SK-N-SH (cell line): ENCODE measurements around the gene TMEM244. TPM values are rescaled to one million over a fixed set of nuclear protein-coding genes. Genes with fewer than 3 reads are reported as not detected.

Source experiments
- CTCF ChIA-PET: fragments of 300-600, 350-600 bp; formaldehyde crosslinking; extraction: SDS; loops from one replicate; lab custom pipeline; 2021; lab: Yijun Ruan, JAX
- POLR2A ChIA-PET: fragments of 350-600 bp; sonication (Branson Sonifier 250); formaldehyde crosslinking; extraction: SDS; loops from one replicate; lab custom pipeline; 2020; ENCODE audit warnings: antibody characterized with exemption, inconsistent platforms; lab: Yijun Ruan, JAX
- DNase-seq: peaks from one replicate; pipeline ENCODE4 v3.0.0; 2012
- H2AFZ ChIP-seq: fragments of 200-600 bp; sonication (generic); 2 replicates; pipeline ENCODE4 v1.8.1; 2016; ENCODE audit warnings: antibody characterized with exemption, mild to moderate bottlenecking, low read depth
- H3F3A ChIP-seq: fragments of 200-600 bp; sonication (generic); replicated peaks from 2 replicates; pipeline ENCODE3; 2016; ENCODE audit warnings: antibody characterized with exemption, mild to moderate bottlenecking; ENCODE audit not compliant: insufficient read depth
- H3K27ac ChIP-seq, 2 experiments: fragments of 200-500 bp in 1 of 2; fragments of 200-600 bp in 1 of 2; sonication (Bioruptor generic) in 1 of 2; sonication (generic), shearing (Covaris generic) in 1 of 2; 2 replicates each; pipeline versions ENCODE4 v1.5.1 to v1.6.1; 2014 to 2016; ENCODE audit warnings: low read depth in 2 of 2, inconsistent platforms in 1 of 2, low read length in 1 of 2, mild to moderate bottlenecking in 1 of 2, mixed read lengths in 1 of 2
- H3K27me3 ChIP-seq: fragments of 200-600 bp; sonication (generic), shearing (Covaris generic); 2 replicates; pipeline ENCODE4 v1.6.1; 2016; ENCODE audit warnings: mixed run types; ENCODE audit not compliant: insufficient read depth
- H3K36me3 ChIP-seq, 2 experiments: fragments of 200-500 bp in 1 of 2; fragments of 200-600 bp in 1 of 2; sonication (Bioruptor generic) in 1 of 2; sonication (generic) in 1 of 2; replicated peaks in 1 of 2; 2 replicates each; pipeline versions ENCODE3 to v1.5.1; 2014 to 2016; ENCODE audit warnings: low read length in 1 of 2, mild to moderate bottlenecking in 1 of 2; ENCODE audit not compliant: insufficient read depth in 2 of 2, control insufficient read depth in 1 of 2
- H3K4me1 ChIP-seq, 2 experiments: fragments of 200-500 bp in 1 of 2; fragments of 200-600 bp in 1 of 2; sonication (Bioruptor generic) in 1 of 2; sonication (generic), shearing (Covaris generic) in 1 of 2; 2 replicates each; pipeline versions ENCODE4 v1.5.1 to v1.6.1; 2014 to 2016; ENCODE audit warnings: low read depth in 1 of 2, low read length in 1 of 2, mixed run types in 1 of 2; ENCODE audit not compliant: insufficient read depth in 2 of 2, control insufficient read depth in 1 of 2
- H3K4me2 ChIP-seq: fragments of 200-600 bp; sonication (generic), shearing (Covaris generic); 2 replicates; pipeline ENCODE4 v1.6.1; 2017; ENCODE audit warnings: mixed run types
- H3K4me3 ChIP-seq, 2 experiments: fragments of 200-500 bp in 1 of 2; fragments of 200-600 bp in 1 of 2; sonication (Bioruptor generic) in 1 of 2; sonication (generic), shearing (Covaris generic) in 1 of 2; 2 replicates each; pipeline versions ENCODE4 v1.5.1 to v1.8.1; 2014 to 2016; ENCODE audit warnings: low read depth in 2 of 2, inconsistent platforms in 1 of 2, low read length in 1 of 2, mild to moderate bottlenecking in 1 of 2, mixed read lengths in 1 of 2, moderate library complexity in 1 of 2
- H3K79me2 ChIP-seq: fragments of 200-600 bp; sonication (generic); 2 replicates; pipeline ENCODE4 v1.8.1; 2017; ENCODE audit warnings: mild to moderate bottlenecking; ENCODE audit not compliant: insufficient read depth
- H3K9ac ChIP-seq: fragments of 200-600 bp; sonication (generic); 2 replicates; pipeline ENCODE4 v1.6.1; 2017; ENCODE audit warnings: mixed run types
- H3K9me2 ChIP-seq: fragments of 200-600 bp; sonication (generic); 2 replicates; pipeline ENCODE4 v1.6.1; 2017; ENCODE audit warnings: mixed run types
- H3K9me3 ChIP-seq: fragments of 200-600 bp; sonication (generic); 2 replicates; pipeline ENCODE4 v1.6.1; 2017; ENCODE audit warnings: mixed run types, mild to moderate bottlenecking, moderate library complexity
- H4K20me1 ChIP-seq: fragments of 200-600 bp; sonication (generic); 2 replicates; pipeline ENCODE4 v1.6.1; 2017; ENCODE audit warnings: mild to moderate bottlenecking, mixed run types; ENCODE audit not compliant: insufficient read depth
- ELF1 ChIP-seq: IDR thresholded peaks from 2 replicates; pipeline ENCODE4 v1.4.0; 2012
- EP300 ChIP-seq, 2 experiments: IDR thresholded peaks; 2 replicates each; pipeline versions ENCODE4 v1.4.0 to v1.6.1; 2012; ENCODE audit warnings: borderline replicate concordance in 1 of 2, low read depth in 1 of 2, low read length in 1 of 2
- FOSL2 ChIP-seq: IDR thresholded peaks from 2 replicates; pipeline ENCODE4 v1.4.0; 2012; ENCODE audit warnings: low read depth, mild to moderate bottlenecking, moderate library complexity, borderline replicate concordance
- MAX ChIP-seq: IDR thresholded peaks from 2 replicates; pipeline ENCODE4 v1.4.0; 2012; ENCODE audit warnings: low read depth
- NFIC ChIP-seq: IDR thresholded peaks from 2 replicates; pipeline ENCODE4 v1.4.0; 2012; ENCODE audit warnings: borderline replicate concordance
- RAD21 ChIP-seq: IDR thresholded peaks from 2 replicates; pipeline ENCODE4 v1.6.1; 2012; ENCODE audit warnings: mild to moderate bottlenecking, low read length
- RCOR1 ChIP-seq: fragments of 150-350 bp; IDR thresholded peaks from 2 replicates; pipeline ENCODE4 v1.6.1; 2017; ENCODE audit warnings: antibody characterized with exemption, low read length
- RXRA ChIP-seq: IDR thresholded peaks from 2 replicates; pipeline ENCODE4 v1.4.0; 2012; ENCODE audit warnings: low read depth, mild to moderate bottlenecking, borderline replicate concordance
- TCF12 ChIP-seq: IDR thresholded peaks from 2 replicates; pipeline ENCODE4 v1.4.0; 2012
- ZBTB33 ChIP-seq: IDR thresholded peaks from 2 replicates; pipeline ENCODE4 v1.4.0; 2012; ENCODE audit warnings: low read depth, borderline replicate concordance
- WGBS: methylation state at CpG from one replicate; pipeline ENCODE4 v1.1.6; 2017; ENCODE audit warnings: low lambda C conversion rate; 5-methylcytosine and 5-hydroxymethylcytosine counted together
- polyA plus RNA-seq, 3 experiments: library from polyadenylated mRNA; depleted of rRNA; stranded (reverse); fragments of >200 nt; gene quantifications; 2 replicates each; pipeline ENCODE4 v1.2.3, GENCODE V29; 2012

The TMEM244 gene
- polyA plus RNA-seq, 1 of the 3 experiments (the other 2 are of a cell fraction) = 4.1 TPM

GRCh38 chr6:129875610-129876520 lies 14.8 kb upstream of the TMEM244 start:
- POLR2A ChIA-PET = no interaction called here
- no peaks in the 10 kb centered on the region for H3K36me3 ChIP-seq
- no peaks in the 10 kb centered on the region for H3K9me2 ChIP-seq
- no peak overlapping the region for H3K27ac ChIP-seq
- H4K20me1 ChIP-seq = no peaks in the 10 kb centered on the region
- no peaks in the 10 kb centered on the region for H3K79me2 ChIP-seq
- H2AFZ ChIP-seq = peak overlapping the region; percentile 38; the same call in 1 of the 2 replicates
- H3K4me1 ChIP-seq = no peaks in the 10 kb centered on the region; a peak in 1 of 4 replicates
- H3K9ac ChIP-seq = no peak overlapping the region
- no peak for TF ChIP-seq ZBTB33
- no peak for TF ChIP-seq RXRA
- no peak for TF ChIP-seq TCF12
- TF ChIP-seq NFIC = no peak
- TF ChIP-seq EP300 (IDR thresholded peaks at IDR 0.05; ENCODE audit: borderline replicate concordance in 1 of 2, low read depth in 1 of 2, low read length in 1 of 2) = no peak
- TF ChIP-seq RCOR1 = no peak
- TF ChIP-seq FOSL2 = no peak
- TF ChIP-seq RAD21 = no peak
- H3K27me3 ChIP-seq = no peaks in the 10 kb centered on the region
- H3K9me3 ChIP-seq = no peaks in the 10 kb centered on the region
- WGBS = 36% methylated on average over 6 of the region's 6 CpGs
- no peak overlapping the region for H3K4me2 ChIP-seq
- no peak for DNase-seq
- H3F3A ChIP-seq = no peaks in the 10 kb centered on the region
- CTCF ChIA-PET = no interaction called here
- no peak overlapping the region for H3K4me3 ChIP-seq

- H3K79me2 ChIP-seq = no peaks in the 10 kb centered on the region
- ChIA-PET CTCF (interaction anchor here (1.3 kb wide), 1 partner anchor 20 kb away, joined by 3 read pairs; no protein-coding TSS in a partner anchor), POLR2A (no interaction called here)
- no peaks in the 10 kb centered on the region for H3K9me2 ChIP-seq
- H3K36me3 ChIP-seq = no peaks in the 10 kb centered on the region
- H3K27ac ChIP-seq = no peak overlapping the region
- no peaks in the 10 kb centered on the region for H4K20me1 ChIP-seq
- H3F3A ChIP-seq = no peaks in the 10 kb centered on the region
- no peak overlapping the region for H2AFZ ChIP-seq
- H3K4me1 ChIP-seq = no peaks in the 10 kb centered on the region; a peak in 1 of 4 replicates
- no peak for TF ChIP-seq MAX
- TF ChIP-seq ELF1 = no peak
- H3K4me3 ChIP-seq = no peak overlapping the region
- H3K9ac ChIP-seq = no peak overlapping the region
- no peaks in the 10 kb centered on the region for H3K27me3 ChIP-seq
- DNase-seq = no peak
- no peak overlapping the region for H3K4me2 ChIP-seq
- no peaks in the 10 kb centered on the region for H3K9me3 ChIP-seq
These were observed 13.7 kb upstream of the TMEM244 start for GRCh38 chr6:129874837-129875236.
